Liver (tissue), 9 donors: ENCODE measurements around the gene FETUB. TPM values are rescaled to one million over a fixed set of nuclear protein-coding genes. Genes with fewer than 3 reads are reported as not detected.

ENCODE experiments used
- DNase-seq: peaks from one replicate; pipeline ENCODE4 v3.0.0-alpha.2; 2017; ENCODE audit warnings: low spot score
- H3K27ac ChIP-seq, 2 donors: one replicate each; pipeline ENCODE4 v1.7.0; 2013; ENCODE audit warnings: inconsistent platforms in 2 of 2, low read length in 2 of 2, control low read depth in 1 of 2, low read depth in 1 of 2, mild to moderate bottlenecking in 1 of 2
- H3K27me3 ChIP-seq, 4 donors: one replicate each; pipeline versions ENCODE4 v1.6.1 to v1.7.0; 2013; ENCODE audit warnings: low read length in 3 of 4, inconsistent platforms in 1 of 4, mild to moderate bottlenecking in 1 of 4, moderate library complexity in 1 of 4; ENCODE audit not compliant: control insufficient read depth in 4 of 4, insufficient read depth in 4 of 4
- H3K36me3 ChIP-seq, 4 donors: one replicate each; pipeline versions ENCODE4 v1.6.1 to v1.7.0; 2013; ENCODE audit warnings: low read length in 3 of 4, mild to moderate bottlenecking in 3 of 4, low read depth in 1 of 4, moderate library complexity in 1 of 4; ENCODE audit not compliant: control insufficient read depth in 4 of 4, insufficient read depth in 3 of 4
- H3K4me1 ChIP-seq, 4 donors: one replicate each; pipeline versions ENCODE4 v1.6.1 to v1.7.0; 2013; ENCODE audit warnings: low read length in 3 of 4, mild to moderate bottlenecking in 3 of 4, moderate library complexity in 1 of 4; ENCODE audit not compliant: control insufficient read depth in 4 of 4, insufficient read depth in 4 of 4
- H3K4me3 ChIP-seq, 3 donors: one replicate each; pipeline versions ENCODE4 v1.6.1 to v1.7.0; 2013; ENCODE audit warnings: low read length in 3 of 3, control low read depth in 1 of 3, low read depth in 1 of 3, mild to moderate bottlenecking in 1 of 3
- H3K9ac ChIP-seq, 2 donors: one replicate each; pipeline ENCODE4 v1.7.0; 2013; ENCODE audit warnings: low read length in 2 of 2, mild to moderate bottlenecking in 2 of 2, moderate library complexity in 2 of 2, control low read depth in 1 of 2, low read depth in 1 of 2
- H3K9me3 ChIP-seq, 4 donors: one replicate each; pipeline versions ENCODE4 v1.6.1 to v1.7.0; 2013; ENCODE audit warnings: low read length in 3 of 4; ENCODE audit not compliant: control insufficient read depth in 4 of 4
- FOXA1 ChIP-seq: IDR thresholded peaks from 2 replicates; pipeline ENCODE4 v1.6.1; 2016; ENCODE audit warnings: antibody characterized with exemption
- FOXA2 ChIP-seq: IDR thresholded peaks from 2 replicates; pipeline ENCODE4 v1.6.1; 2016; ENCODE audit warnings: antibody characterized with exemption
- GABPA ChIP-seq, 2 donors: IDR thresholded peaks in 1 of 2; conservative IDR thresholded peaks in 1 of 2; 2 replicates each; pipeline ENCODE4 v1.6.1; 2016; ENCODE audit warnings: antibody characterized with exemption in 2 of 2, mild to moderate bottlenecking in 1 of 2, moderate library complexity in 1 of 2
- HNF4A ChIP-seq, 2 donors: conservative IDR thresholded peaks; 2 replicates each; pipeline ENCODE4 v1.6.1; 2016; ENCODE audit warnings: antibody characterized with exemption in 2 of 2, mild to moderate bottlenecking in 2 of 2
- HNF4G ChIP-seq: IDR thresholded peaks from 2 replicates; pipeline ENCODE4 v1.6.1; 2016; ENCODE audit warnings: antibody characterized with exemption
- JUND ChIP-seq, 2 donors: IDR thresholded peaks; 2 replicates each; pipeline ENCODE4 v1.6.1; 2016; ENCODE audit warnings: antibody characterized with exemption in 2 of 2
- NR2F2 ChIP-seq: IDR thresholded peaks from 2 replicates; pipeline ENCODE4 v1.6.1; 2016; ENCODE audit warnings: antibody characterized with exemption
- RXRA ChIP-seq, 2 donors: IDR thresholded peaks; 2 replicates each; pipeline ENCODE4 v1.6.1; 2017 to 2018; ENCODE audit warnings: antibody characterized with exemption in 2 of 2, mild to moderate bottlenecking in 1 of 2
- SP1 ChIP-seq: IDR thresholded peaks from 2 replicates; pipeline ENCODE4 v1.6.1; 2018; ENCODE audit warnings: antibody characterized with exemption, mild to moderate bottlenecking
- TAF1 ChIP-seq: conservative IDR thresholded peaks from 2 replicates; pipeline ENCODE4 v1.6.1; 2016; ENCODE audit warnings: antibody characterized with exemption, mild to moderate bottlenecking
- YY1 ChIP-seq: IDR thresholded peaks from 2 replicates; pipeline ENCODE4 v1.6.1; 2016; ENCODE audit warnings: antibody characterized with exemption, mild to moderate bottlenecking
- WGBS: extraction: QIAGEN DNeasy Blood & Tissue Kit; methylation state at CpG from one replicate; pipeline ENCODE4 v1.1.7; 2013; 5-methylcytosine and 5-hydroxymethylcytosine counted together
- polyA plus RNA-seq, 2 donors: library from polyadenylated mRNA; stranded (reverse) in 1 of 2; unstranded in 1 of 2; fragments of 200-250 nt in 1 of 2; fragments of >200 nt in 1 of 2; fragmentation: Nextera tagmentation in 1 of 2; extraction: Ambion mirVana in 1 of 2; gene quantifications; one replicate each; pipeline versions ENCODE4 v1.2.1 to v1.2.3, GENCODE V29; 2013 to 2015
- total RNA-seq, 2 donors: library from RNA; depleted of rRNA; stranded (reverse); fragments of >200 nt; gene quantifications; one replicate each; pipeline ENCODE4 v1.2.3, GENCODE V29; 2014
- TF ChIP-seq, protein P1 (sequence below): IDR thresholded peaks from 2 replicates; pipeline ENCODE4 v1.6.1; 2016; ENCODE audit warnings: antibody characterized with exemption
- TF ChIP-seq, protein P2 (sequence below): IDR thresholded peaks from 2 replicates; pipeline ENCODE4 v1.6.1; 2016; ENCODE audit warnings: antibody characterized with exemption
- TF ChIP-seq, protein P3 (sequence below): fragments of 150-350 bp; IDR thresholded peaks from 2 replicates; pipeline ENCODE4 v1.5.1; 2017; ENCODE audit warnings: improper control_type of control experiment, low read depth, low read length; ENCODE audit not compliant: missing input control
- TF ChIP-seq, protein P4 (sequence below): IDR thresholded peaks from 2 replicates; pipeline ENCODE4 v1.6.1; 2016; ENCODE audit warnings: antibody characterized with exemption, mild to moderate bottlenecking
- TF ChIP-seq, protein P5 (sequence below): IDR thresholded peaks from 2 replicates; pipeline ENCODE4 v1.6.1; 2016; ENCODE audit warnings: antibody characterized with exemption
- donor health status: healthy.
- donor health status: healthy.
- donor health status: healthy.
- donor health status: healthy.
- donor health status: healthy.

FETUB gene
- total and polyA plus RNA-seq, 4 donors, result 3.1 to 28.6 (median 9.4) TPM

DNA sequence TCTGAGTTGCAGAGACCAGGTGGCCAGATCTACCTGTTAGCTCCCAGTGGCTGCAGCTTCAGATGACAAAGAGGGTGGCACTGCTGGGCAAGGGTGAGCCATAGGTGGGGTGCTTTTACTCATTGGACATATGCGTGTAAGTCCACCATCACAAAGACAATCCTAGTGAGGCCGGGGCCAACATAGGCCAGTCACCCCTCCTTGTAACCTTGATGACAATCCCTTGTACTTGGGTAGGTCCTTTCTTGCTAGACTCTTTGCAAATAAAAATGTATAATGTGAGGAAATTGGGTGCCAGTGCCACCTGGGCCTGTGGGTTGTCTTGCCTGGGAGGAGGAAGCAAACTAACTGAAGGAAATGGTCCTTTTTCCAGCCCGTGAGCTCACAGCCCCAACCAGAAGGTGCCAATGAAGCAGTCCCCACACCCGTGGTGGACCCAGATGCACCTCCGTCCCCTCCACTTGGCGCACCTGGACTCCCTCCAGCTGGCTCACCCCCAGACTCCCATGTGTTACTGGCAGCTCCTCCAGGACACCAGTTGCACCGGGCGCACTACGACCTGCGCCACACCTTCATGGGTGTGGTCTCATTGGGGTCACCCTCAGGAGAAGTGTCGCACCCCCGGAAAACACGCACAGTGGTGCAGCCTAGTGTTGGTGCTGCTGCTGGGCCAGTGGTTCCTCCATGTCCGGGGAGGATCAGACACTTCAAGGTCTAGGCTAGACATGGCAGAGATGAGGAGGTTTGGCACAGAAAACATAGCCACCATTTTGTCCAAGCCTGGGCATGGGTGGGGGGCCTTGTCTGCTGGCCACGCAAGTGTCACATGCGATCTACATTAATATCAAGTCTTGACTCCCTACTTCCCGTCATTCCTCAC lies 19.7 kb upstream of the FETUB start:
- peak; percentile 70 for DNase-seq

DNA sequence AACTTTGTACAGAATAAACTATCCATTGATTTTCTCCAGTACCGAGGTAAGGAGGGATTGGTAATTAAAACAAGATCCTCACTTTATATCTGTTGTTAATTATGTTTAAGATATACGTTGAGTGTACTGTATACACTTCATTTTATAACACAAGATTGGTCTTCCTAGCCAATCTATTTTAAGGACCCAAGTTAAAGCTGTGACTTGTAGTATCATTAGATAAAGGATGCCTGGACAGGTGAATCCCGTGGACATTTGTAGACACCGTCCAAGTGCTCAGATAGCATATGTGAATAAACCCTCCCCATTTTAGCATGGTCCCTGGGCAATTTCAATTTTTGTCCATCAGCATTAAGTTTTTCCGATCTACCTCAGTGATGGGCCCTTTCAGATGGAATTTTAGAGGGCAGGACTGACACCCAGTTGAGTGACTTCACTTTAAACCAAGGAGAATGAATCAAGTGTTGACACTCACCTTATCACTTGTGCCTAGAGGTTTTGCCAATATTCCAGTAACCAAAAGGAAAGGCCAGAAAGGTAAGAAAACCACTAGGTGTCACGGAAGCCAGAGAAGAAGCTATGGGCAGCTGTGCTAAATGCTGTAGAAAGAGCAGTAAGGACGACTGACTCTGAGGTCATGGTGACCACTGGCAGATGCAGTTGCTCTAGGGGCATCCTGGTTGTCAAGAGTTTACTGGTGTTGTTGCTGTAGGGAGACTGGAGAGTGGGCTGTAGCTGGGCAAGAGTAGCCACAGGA lies 18.1 kb upstream of the FETUB start:
- no peak for DNase-seq
- Histone ChIP-seq H3K27me3 (no peaks in the 10 kb centered on the region), H3K9me3 (no peaks in the 10 kb centered on the region), H3K27ac (no peak overlapping the region), H3K36me3 (peaks cover 0 to 22% (median 17%) of the 10 kb centered on the region in 4 donors), H3K9ac (no peak overlapping the region), H3K4me3 (no peak overlapping the region), H3K4me1 (peaks cover 0 to 13% (median 3%) of the 10 kb centered on the region in 4 donors)
- 48% methylated on average over 7 of the region's 7 CpGs for WGBS
- TF ChIP-seq FOXA1, result no peak
- TF ChIP-seq, protein P1, sequence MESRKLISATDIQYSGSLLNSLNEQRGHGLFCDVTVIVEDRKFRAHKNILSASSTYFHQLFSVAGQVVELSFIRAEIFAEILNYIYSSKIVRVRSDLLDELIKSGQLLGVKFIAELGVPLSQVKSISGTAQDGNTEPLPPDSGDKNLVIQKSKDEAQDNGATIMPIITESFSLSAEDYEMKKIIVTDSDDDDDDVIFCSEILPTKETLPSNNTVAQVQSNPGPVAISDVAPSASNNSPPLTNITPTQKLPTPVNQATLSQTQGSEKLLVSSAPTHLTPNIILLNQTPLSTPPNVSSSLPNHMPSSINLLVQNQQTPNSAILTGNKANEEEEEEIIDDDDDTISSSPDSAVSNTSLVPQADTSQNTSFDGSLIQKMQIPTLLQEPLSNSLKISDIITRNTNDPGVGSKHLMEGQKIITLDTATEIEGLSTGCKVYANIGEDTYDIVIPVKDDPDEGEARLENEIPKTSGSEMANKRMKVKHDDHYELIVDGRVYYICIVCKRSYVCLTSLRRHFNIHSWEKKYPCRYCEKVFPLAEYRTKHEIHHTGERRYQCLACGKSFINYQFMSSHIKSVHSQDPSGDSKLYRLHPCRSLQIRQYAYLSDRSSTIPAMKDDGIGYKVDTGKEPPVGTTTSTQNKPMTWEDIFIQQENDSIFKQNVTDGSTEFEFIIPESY, result no peak
- no peak for TF ChIP-seq HNF4G
- no peak for TF ChIP-seq FOXA2
- TF ChIP-seq YY1, result no peak
- no peak for TF ChIP-seq GABPA (IDR thresholded peaks at IDR 0.05 in 1 of 2, conservative IDR thresholded peaks at IDR 0.05 in 1 of 2)
- TF ChIP-seq JUND (IDR thresholded peaks at IDR 0.05), result no peak
- no peak for TF ChIP-seq RXRA (IDR thresholded peaks at IDR 0.05)
- TF ChIP-seq, protein P2, sequence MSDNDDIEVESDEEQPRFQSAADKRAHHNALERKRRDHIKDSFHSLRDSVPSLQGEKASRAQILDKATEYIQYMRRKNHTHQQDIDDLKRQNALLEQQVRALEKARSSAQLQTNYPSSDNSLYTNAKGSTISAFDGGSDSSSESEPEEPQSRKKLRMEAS, result no peak
- TF ChIP-seq TAF1, result no peak

More for the DNA sequence above, 19.7 kb upstream of the FETUB start:
- peak overlapping the region in 1 of 2 donors; percentile 4 for H3K27ac ChIP-seq
- H3K9ac ChIP-seq, result no peak overlapping the region
- H3K36me3 ChIP-seq, result peaks cover 0 to 22% (median 17%) of the 10 kb centered on the region in 4 donors
- 61% methylated on average over 17 of the region's 17 CpGs for WGBS
- peaks cover 2 to 25% (median 13%) of the 10 kb centered on the region in 4 donors for H3K4me1 ChIP-seq
- H3K27me3 ChIP-seq, result no peaks in the 10 kb centered on the region
- H3K9me3 ChIP-seq, result no peaks in the 10 kb centered on the region
- TF ChIP-seq, protein P3, sequence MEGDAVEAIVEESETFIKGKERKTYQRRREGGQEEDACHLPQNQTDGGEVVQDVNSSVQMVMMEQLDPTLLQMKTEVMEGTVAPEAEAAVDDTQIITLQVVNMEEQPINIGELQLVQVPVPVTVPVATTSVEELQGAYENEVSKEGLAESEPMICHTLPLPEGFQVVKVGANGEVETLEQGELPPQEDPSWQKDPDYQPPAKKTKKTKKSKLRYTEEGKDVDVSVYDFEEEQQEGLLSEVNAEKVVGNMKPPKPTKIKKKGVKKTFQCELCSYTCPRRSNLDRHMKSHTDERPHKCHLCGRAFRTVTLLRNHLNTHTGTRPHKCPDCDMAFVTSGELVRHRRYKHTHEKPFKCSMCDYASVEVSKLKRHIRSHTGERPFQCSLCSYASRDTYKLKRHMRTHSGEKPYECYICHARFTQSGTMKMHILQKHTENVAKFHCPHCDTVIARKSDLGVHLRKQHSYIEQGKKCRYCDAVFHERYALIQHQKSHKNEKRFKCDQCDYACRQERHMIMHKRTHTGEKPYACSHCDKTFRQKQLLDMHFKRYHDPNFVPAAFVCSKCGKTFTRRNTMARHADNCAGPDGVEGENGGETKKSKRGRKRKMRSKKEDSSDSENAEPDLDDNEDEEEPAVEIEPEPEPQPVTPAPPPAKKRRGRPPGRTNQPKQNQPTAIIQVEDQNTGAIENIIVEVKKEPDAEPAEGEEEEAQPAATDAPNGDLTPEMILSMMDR, result no peak
- TF ChIP-seq, protein P4, sequence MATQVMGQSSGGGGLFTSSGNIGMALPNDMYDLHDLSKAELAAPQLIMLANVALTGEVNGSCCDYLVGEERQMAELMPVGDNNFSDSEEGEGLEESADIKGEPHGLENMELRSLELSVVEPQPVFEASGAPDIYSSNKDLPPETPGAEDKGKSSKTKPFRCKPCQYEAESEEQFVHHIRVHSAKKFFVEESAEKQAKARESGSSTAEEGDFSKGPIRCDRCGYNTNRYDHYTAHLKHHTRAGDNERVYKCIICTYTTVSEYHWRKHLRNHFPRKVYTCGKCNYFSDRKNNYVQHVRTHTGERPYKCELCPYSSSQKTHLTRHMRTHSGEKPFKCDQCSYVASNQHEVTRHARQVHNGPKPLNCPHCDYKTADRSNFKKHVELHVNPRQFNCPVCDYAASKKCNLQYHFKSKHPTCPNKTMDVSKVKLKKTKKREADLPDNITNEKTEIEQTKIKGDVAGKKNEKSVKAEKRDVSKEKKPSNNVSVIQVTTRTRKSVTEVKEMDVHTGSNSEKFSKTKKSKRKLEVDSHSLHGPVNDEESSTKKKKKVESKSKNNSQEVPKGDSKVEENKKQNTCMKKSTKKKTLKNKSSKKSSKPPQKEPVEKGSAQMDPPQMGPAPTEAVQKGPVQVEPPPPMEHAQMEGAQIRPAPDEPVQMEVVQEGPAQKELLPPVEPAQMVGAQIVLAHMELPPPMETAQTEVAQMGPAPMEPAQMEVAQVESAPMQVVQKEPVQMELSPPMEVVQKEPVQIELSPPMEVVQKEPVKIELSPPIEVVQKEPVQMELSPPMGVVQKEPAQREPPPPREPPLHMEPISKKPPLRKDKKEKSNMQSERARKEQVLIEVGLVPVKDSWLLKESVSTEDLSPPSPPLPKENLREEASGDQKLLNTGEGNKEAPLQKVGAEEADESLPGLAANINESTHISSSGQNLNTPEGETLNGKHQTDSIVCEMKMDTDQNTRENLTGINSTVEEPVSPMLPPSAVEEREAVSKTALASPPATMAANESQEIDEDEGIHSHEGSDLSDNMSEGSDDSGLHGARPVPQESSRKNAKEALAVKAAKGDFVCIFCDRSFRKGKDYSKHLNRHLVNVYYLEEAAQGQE, result no peak
- TF ChIP-seq HNF4A (conservative IDR thresholded peaks at IDR 0.05), result peak in 1 of 2 donors; percentile 13
- no peak for TF ChIP-seq GABPA (IDR thresholded peaks at IDR 0.05 in 1 of 2, conservative IDR thresholded peaks at IDR 0.05 in 1 of 2)
- peak in 1 of 2 donors; percentile 29 for TF ChIP-seq RXRA (IDR thresholded peaks at IDR 0.05)
- TF ChIP-seq FOXA1, result no peak
- no peak for TF ChIP-seq NR2F2
- no peak for TF ChIP-seq TAF1
- TF ChIP-seq YY1, result no peak
- TF ChIP-seq SP1, result no peak
- no peak for TF ChIP-seq JUND (IDR thresholded peaks at IDR 0.05)
- no peak for TF ChIP-seq FOXA2
- TF ChIP-seq, protein P2, result no peak
- TF ChIP-seq, protein P5, sequence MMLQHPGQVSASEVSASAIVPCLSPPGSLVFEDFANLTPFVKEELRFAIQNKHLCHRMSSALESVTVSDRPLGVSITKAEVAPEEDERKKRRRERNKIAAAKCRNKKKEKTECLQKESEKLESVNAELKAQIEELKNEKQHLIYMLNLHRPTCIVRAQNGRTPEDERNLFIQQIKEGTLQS, result no peak
- H3K4me3 ChIP-seq, result no peak overlapping the region
